A673 (cell line): Measurements from ENCODE around the gene TNRC6C.

ENCODE experiments used
- CTCF ChIP-seq: fragments of 300-800, 200-600 bp; sonication (generic); conservative IDR thresholded peaks from 2 replicates; pipeline ENCODE4 v1.5.1; 2017; ENCODE audit warnings: low read depth, mild to moderate bottlenecking, antibody characterized with exemption, low read length, moderate library complexity, mixed read lengths
- EZH2 ChIP-seq: fragments of 200-600 bp; sonication (generic); IDR thresholded peaks from 2 replicates; pipeline ENCODE4 v1.6.1; 2017; ENCODE audit warnings: borderline replicate concordance, low read depth, mild to moderate bottlenecking, mixed read lengths, antibody characterized with exemption, low read length; ENCODE audit not compliant: poor library complexity, severe bottlenecking

DNA sequence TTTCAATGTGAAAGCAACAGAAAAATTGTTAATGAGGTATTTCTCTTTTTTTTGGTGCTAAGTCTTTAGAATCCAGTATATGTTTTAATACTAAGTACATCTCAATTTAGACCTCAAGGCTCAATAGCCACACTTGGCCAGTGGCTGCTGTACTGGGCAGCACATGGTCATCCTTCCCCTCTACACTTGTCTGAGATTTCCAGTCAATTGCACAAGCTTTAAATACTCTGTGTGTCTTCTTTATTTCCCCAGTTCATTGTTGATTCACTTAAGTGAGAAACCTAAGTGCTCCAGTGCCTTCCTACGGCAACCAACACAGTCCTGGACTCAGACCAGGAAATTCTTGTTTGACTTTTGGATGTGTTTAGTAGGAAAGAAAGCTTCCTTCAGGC, 62.2 kb downstream of the TNRC6C start:
- TF ChIP-seq CTCF (no peak), EZH2 (no peak)
